Spleen (tissue), 11 donors: Measurements from ENCODE around the gene KAT8. TPM values are rescaled to one million over a fixed set of nuclear protein-coding genes. Genes with fewer than 3 reads are reported as not detected.
"Not testable (repeated sequence)": the region's sequence is repeated elsewhere in the genome, so short reads cannot be mapped to it uniquely, and the experiment has no call there.

Source experiments
- DNase-seq: peaks from one replicate; pipeline ENCODE4 v3.0.0-alpha.2; 2020
- H3K27ac ChIP-seq, 8 donors: fragments of 200-600 bp; sonication (generic) in 7 of 8; 1 replicate in 4 of 8; 2 replicates in 4 of 8; pipeline versions ENCODE4 v1.5.0 to v1.8.0; 2016 to 2021; ENCODE audit warnings: inconsistent platforms in 4 of 8, mild to moderate bottlenecking in 4 of 8, moderate library complexity in 1 of 8
- H3K27me3 ChIP-seq, 7 donors: fragments of 200-600 bp; sonication (generic) in 6 of 7; replicated peaks in 1 of 7; 1 replicate in 4 of 7; 2 replicates in 3 of 7; pipeline versions ENCODE4 v1.5.0 to v1.8.0; 2016 to 2021; ENCODE audit warnings: inconsistent platforms in 3 of 7, mild to moderate bottlenecking in 1 of 7
- H3K36me3 ChIP-seq, 6 donors: fragments of 200-600 bp; sonication (generic) in 5 of 6; 1 replicate in 4 of 6; 2 replicates in 2 of 6; pipeline versions ENCODE4 v1.5.0 to v1.8.0; 2016 to 2021; ENCODE audit warnings: inconsistent platforms in 2 of 6
- H3K4me1 ChIP-seq, 6 donors: fragments of 200-600 bp; sonication (generic) in 5 of 6; 1 replicate in 3 of 6; 2 replicates in 3 of 6; pipeline versions ENCODE4 v1.5.0 to v1.8.0; 2016 to 2021; ENCODE audit warnings: inconsistent platforms in 3 of 6
- H3K4me3 ChIP-seq, 8 donors: fragments of 200-600 bp; sonication (generic) in 7 of 8; 1 replicate in 4 of 8; 2 replicates in 4 of 8; pipeline versions ENCODE4 v1.5.0 to v1.8.0; 2016 to 2021; ENCODE audit warnings: inconsistent platforms in 4 of 8, mild to moderate bottlenecking in 4 of 8, moderate library complexity in 2 of 8
- H3K9me3 ChIP-seq, 8 donors: fragments of 200-600 bp; sonication (generic) in 7 of 8; 1 replicate in 4 of 8; 2 replicates in 4 of 8; pipeline versions ENCODE4 v1.5.0 to v1.8.0; 2016 to 2021; ENCODE audit warnings: inconsistent platforms in 4 of 8
- CTCF ChIP-seq, 11 experiments: fragments of 200-600 bp in 7 of 11; fragments of 450-650 bp in 4 of 11; sonication (generic) in 4 of 11; IDR thresholded peaks in 8 of 11; conservative IDR thresholded peaks in 3 of 11; 1 replicate in 7 of 11; 2 replicates in 4 of 11; pipeline versions ENCODE4 v1.4.0 to v1.8.0; 2016 to 2021; ENCODE audit warnings: antibody characterized with exemption in 11 of 11, inconsistent platforms in 4 of 11, mild to moderate bottlenecking in 1 of 11
- POLR2A ChIP-seq, 3 donors: fragments of 450-650 bp; IDR thresholded peaks; one replicate each; pipeline ENCODE4 v1.5.1; 2017; ENCODE audit warnings: antibody characterized with exemption in 3 of 3, mild to moderate bottlenecking in 1 of 3
- POLR2AphosphoS5 ChIP-seq, 3 donors: sonication (generic); formaldehyde crosslinking; IDR thresholded peaks; one replicate each; pipeline ENCODE4 v1.5.1; 2017; ENCODE audit warnings: antibody characterized with exemption in 3 of 3
- WGBS, 5 donors: extraction: QIAGEN DNeasy Blood & Tissue Kit in 3 of 5; methylation state at CpG; one replicate each; pipeline versions ENCODE4 v1.1.5 to v1.1.7; 2013 to 2018; 5-methylcytosine and 5-hydroxymethylcytosine counted together
- intact Hi-C: fragments of 100-400 bp; cut with DNase I; formaldehyde crosslinking; loops from one replicate; pipeline ENCODE4 v1.15.0; 2023; ENCODE audit warnings: low total_unique reads
- polyA plus RNA-seq, 3 donors: library from polyadenylated mRNA; stranded (reverse); fragments of 200-250 nt; gene quantifications; one replicate each; pipeline ENCODE4 v1.2.1, GENCODE V29; 2013
- total RNA-seq, 7 donors: library from RNA; depleted of rRNA in 3 of 7; stranded (reverse); fragments of >200 nt in 3 of 7; fragmentation: NEBNext Ultra II Directional in 4 of 7; extraction: Animal tissue kit (Norgen Biotek cat#: 25700) in 4 of 7; gene quantifications; one replicate each; pipeline versions ENCODE4 v1.1.0 to v1.2.1, GENCODE V29; 2016 to 2021
- donor health status: healthy with polysubstance abuse.
- donor health status: DM: no; HTN: no; CAD: no; lungs with moderate emphysema.
- donor health status: DM: no; HTN: no; CAD: no.
- donor health status: Bipolar disorder and iron deficiency.
- donor health status: healthy.
- donor health status: DM: no; HTN: no; CAD: no.
- donor health status: DM: yes; HTN: yes; CAD: no.

Gene KAT8
- total and polyA plus RNA-seq, 10 donors: 48.7 to 94.8 (median 80.4) TPM

GRCh38 chr16:31134625-31135534 lies 17.4 kb downstream of the KAT8 start:
- Histone ChIP-seq H3K27ac (peak overlapping the region in 2 of 8 donors; percentile 21 to 36), H3K27me3 (no peaks in the 10 kb centered on the region), H3K4me3 (no peak overlapping the region), H3K9me3 (no peaks in the 10 kb centered on the region), H3K36me3 (peaks cover 0 to 37% (median 28%) of the 10 kb centered on the region in 6 donors), H3K4me1 (peaks cover 0 to 51% (median 16%) of the 10 kb centered on the region in 6 donors)
- peak in 1 of 3 donors; percentile 51 for TF ChIP-seq POLR2AphosphoS5 (IDR thresholded peaks at IDR 0.05)
- no peak for TF ChIP-seq CTCF (IDR thresholded peaks at IDR 0.05 in 8 of 11, conservative IDR thresholded peaks at IDR 0.05 in 3 of 11)
- DNase-seq: no peak
- intact Hi-C loops: no loop called here
- WGBS, 5 donors: 38 to 67% (median 52%) methylated on average over 14 to 18 of the region's 18 CpGs

GRCh38 chr16:31135535-31136286 lies 18.2 kb downstream of the KAT8 start, which contains the start of gene PRSS8:
Gene PRSS8, minus strand, starts transcription at chr16:31135727. Its CDS starts 229 bp downstream, at chr16:31135498.
- DNase-seq: no peak
- no peak for TF ChIP-seq POLR2A (IDR thresholded peaks at IDR 0.05)
- TF ChIP-seq POLR2AphosphoS5 (IDR thresholded peaks at IDR 0.05): no peak
- no peak for TF ChIP-seq CTCF (IDR thresholded peaks at IDR 0.05 in 8 of 11, conservative IDR thresholded peaks at IDR 0.05 in 3 of 11)
- peaks cover 0 to 48% (median 13%) of the 10 kb centered on the region in 6 donors for H3K4me1 ChIP-seq
- no peaks in the 10 kb centered on the region for H3K27me3 ChIP-seq
- peaks cover 0 to 28% (median 20%) of the 10 kb centered on the region in 6 donors for H3K36me3 ChIP-seq
- 75 to 89% (median 78%) methylated on average over 11 to 22 of the region's 22 CpGs for WGBS, 5 donors
- no peak within 1 kb of the TSS for H3K4me3 ChIP-seq
- intact Hi-C loops: no loop called here
- H3K9me3 ChIP-seq: no peaks in the 10 kb centered on the region
- peak within 1 kb of the TSS in 2 of 8 donors; percentile 21 to 36 for H3K27ac ChIP-seq

- peaks cover 0 to 50% (median 15%) of the 10 kb centered on the region in 6 donors for H3K4me1 ChIP-seq
- H3K4me3 ChIP-seq: no peak overlapping the region
- H3K36me3 ChIP-seq: peaks cover 0 to 23% (median 15%) of the 10 kb centered on the region in 6 donors
- 87 to 94% (median 90%) methylated on average over 6 of the region's 6 CpGs for WGBS, 5 donors
- no peak for DNase-seq
- H3K27me3 ChIP-seq: no peaks in the 10 kb centered on the region
- TF ChIP-seq POLR2AphosphoS5 (IDR thresholded peaks at IDR 0.05): no peak
- TF ChIP-seq POLR2A (IDR thresholded peaks at IDR 0.05): no peak
- no peak for TF ChIP-seq CTCF (IDR thresholded peaks at IDR 0.05 in 8 of 11, conservative IDR thresholded peaks at IDR 0.05 in 3 of 11)
- no peaks in the 10 kb centered on the region for H3K9me3 ChIP-seq
- no peak overlapping the region for H3K27ac ChIP-seq
- intact Hi-C loops: no loop called here
Measured at GRCh38 chr16:31136287-31136662, 18.8 kb downstream of the KAT8 start.

GRCh38 chr16:31136822-31137499 lies 19.5 kb downstream of the KAT8 start:
- intact Hi-C loops: not testable (repeated sequence)
- H3K4me1 ChIP-seq: peaks cover 5 to 57% (median 22%) of the 10 kb centered on the region in 6 donors

More at GRCh38 chr16:31136822-31137499, 19.5 kb downstream of the KAT8 start:
- H3K27me3 ChIP-seq, H3K4me3 ChIP-seq, H3K27ac ChIP-seq, DNase-seq, H3K9me3 ChIP-seq: not testable (repeated sequence)
- peaks cover 0 to 16% (median 8%) of the 10 kb centered on the region in 6 donors for H3K36me3 ChIP-seq
- WGBS, 5 donors: 86 to 94% (median 88%) methylated on average over 20 of the region's 20 CpGs
